HG02623 (cell line): ENCODE results near the gene P4HB.

ENCODE experiments used
- ATAC-seq: cut with Tn5 transposase; IDR thresholded peaks from one replicate; pipeline ENCODE4 v1.9.1; 2021; ENCODE audit warnings: moderate library complexity; ENCODE audit not compliant: unreplicated experiment

Gene P4HB

GRCh38 chr17:81813371-81813684 lies 47.0 kb downstream of the P4HB start:
- ATAC-seq, result no peak

GRCh38 chr17:81812571-81813370 lies 47.6 kb downstream of the P4HB start:
- no peak for ATAC-seq

GRCh38 chr17:81811705-81812570 lies 48.4 kb downstream of the P4HB start:
- no peak for ATAC-seq

- no peak for ATAC-seq
Observed at GRCh38 chr17:81810892-81811704, 49.2 kb downstream of the P4HB start.

- ATAC-seq, result no peak
Observed at GRCh38 chr17:81810476-81810875, 49.9 kb downstream of the P4HB start.

GRCh38 chr17:81809556-81809998 lies 50.8 kb downstream of the P4HB start:
- no peak for ATAC-seq

GRCh38 chr17:81808778-81809555 lies 51.4 kb downstream of the P4HB start:
- ATAC-seq, result no peak

- no peak for ATAC-seq
Observed at GRCh38 chr17:81807839-81808238, 52.5 kb downstream of the P4HB start.

- ATAC-seq, result no peak
Observed at GRCh38 chr17:81807210-81807719, 53.1 kb downstream of the P4HB start.

- no peak for ATAC-seq
Observed at GRCh38 chr17:81806461-81807209, 53.7 kb downstream of the P4HB start.

GRCh38 chr17:81805707-81806460 lies 54.5 kb downstream of the P4HB start:
- ATAC-seq, result no peak

- ATAC-seq, result no peak
Observed at GRCh38 chr17:81804559-81805399, 55.6 kb downstream of the P4HB start.

- ATAC-seq, result no peak
Observed at GRCh38 chr17:81803728-81804558, 56.4 kb downstream of the P4HB start, which contains the start of gene GCGR. TSS of gene GCGR (plus strand) at chr17:81804150. CDS start at chr17:81809019, 4,869 bp downstream.

GRCh38 chr17:81802856-81803643 lies 57.3 kb downstream of the P4HB start:
- ATAC-seq, result no peak

GRCh38 chr17:81802048-81802758 lies 58.1 kb downstream of the P4HB start:
- ATAC-seq, result no peak

GRCh38 chr17:81801327-81801726 lies 59.0 kb downstream of the P4HB start:
- no peak for ATAC-seq
